ENCODE data around the gene MYO9A.

MYO9A gene

DNA sequence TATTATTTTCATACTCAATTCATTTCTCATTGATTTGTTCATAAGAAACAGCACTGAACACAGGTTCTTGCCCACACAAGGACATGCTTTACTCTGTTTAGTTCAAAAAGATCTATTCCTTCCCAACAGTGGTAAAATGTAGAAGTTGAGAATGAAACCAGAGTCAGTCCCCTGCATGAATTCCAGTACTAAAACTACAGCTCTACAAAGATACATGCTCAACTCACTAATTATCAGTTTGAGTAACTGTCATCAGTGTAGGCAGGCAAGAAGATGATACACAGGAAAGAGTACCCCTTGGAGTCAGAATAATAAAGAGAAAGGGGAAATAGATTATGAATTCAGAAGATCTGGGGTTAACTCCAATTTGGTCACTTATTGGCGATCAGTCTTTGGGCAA lies 264.4 kb downstream of the MYO9A start:
- no peak for DNase-seq (ENCODE audit: low read depth in 2 of 2)

DNA sequence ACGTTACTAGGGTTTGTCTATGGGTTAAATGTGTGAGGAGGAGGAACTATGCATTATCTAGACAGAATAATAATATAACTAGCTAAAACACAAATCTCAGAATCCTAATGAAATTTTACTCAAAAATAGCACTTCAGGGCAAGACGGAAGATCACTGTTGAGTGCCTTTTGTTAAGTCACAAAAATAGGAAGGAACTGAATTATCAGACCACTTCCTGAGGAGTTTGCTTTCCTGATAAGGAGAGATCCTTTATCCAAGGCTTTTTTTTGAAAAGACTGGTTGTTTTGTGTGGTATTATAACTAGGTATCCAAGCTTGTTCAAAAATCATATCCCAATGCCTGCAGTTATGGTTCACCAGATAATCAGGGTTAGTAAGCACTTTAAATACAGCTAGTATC lies 273.0 kb downstream of the MYO9A start:
- no peak for DNase-seq (ENCODE audit: low read depth in 2 of 2)

- DNase-seq (ENCODE audit: low read depth in 2 of 2) = no peak
These were observed 276.4 kb downstream of the MYO9A start for GRCh38 chr15:71841563-71841962.

DNA sequence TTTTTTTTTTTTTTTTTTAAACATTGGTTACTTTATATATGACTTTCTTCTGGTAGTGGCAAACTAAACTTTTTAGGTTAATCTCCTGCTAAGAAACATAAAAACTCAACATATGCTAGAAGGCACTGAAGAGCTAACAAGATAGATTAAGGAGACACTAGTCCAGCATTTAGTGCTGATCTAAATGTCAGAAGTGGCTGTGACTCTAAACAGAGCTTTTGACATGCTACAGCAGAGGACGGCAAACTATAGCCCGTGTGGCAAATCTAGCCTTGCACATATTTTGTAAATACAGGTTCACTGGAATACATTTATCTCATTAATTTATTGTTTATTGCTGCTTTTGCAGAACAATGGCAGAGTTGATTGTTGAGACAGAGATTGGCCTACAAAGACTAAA lies 287.0 kb downstream of the MYO9A start:
- DNase-seq (ENCODE audit: low read depth in 2 of 2) = no peak

GRCh38 chr15:71826196-71826595 lies 291.8 kb downstream of the MYO9A start:
- DNase-seq (ENCODE audit: low read depth in 2 of 2) = no peak

GRCh38 chr15:71825021-71825730 lies 292.8 kb downstream of the MYO9A start:
- DNase-seq (ENCODE audit: low read depth in 2 of 2) = no peak

DNA sequence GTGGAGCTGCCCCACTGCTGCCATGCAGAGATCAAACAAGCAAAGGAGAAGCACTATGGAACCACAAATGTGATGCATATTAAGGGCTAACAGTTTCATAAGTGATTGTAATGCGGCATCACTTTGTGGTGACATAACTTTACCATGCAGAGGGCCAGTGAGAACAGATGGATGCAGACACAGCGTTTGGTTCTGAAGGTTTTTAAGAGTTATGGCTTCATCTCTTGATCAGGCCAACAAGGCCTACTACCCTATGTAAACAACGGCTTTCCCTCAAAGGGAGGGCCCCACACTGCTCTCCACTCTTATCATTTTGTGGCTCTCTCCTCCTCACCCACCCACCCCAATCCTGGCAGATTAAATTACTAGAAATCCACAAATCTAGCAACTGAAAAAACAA lies 294.1 kb downstream of the MYO9A start:
- no peak for DNase-seq (ENCODE audit: low read depth in 2 of 2)

DNA sequence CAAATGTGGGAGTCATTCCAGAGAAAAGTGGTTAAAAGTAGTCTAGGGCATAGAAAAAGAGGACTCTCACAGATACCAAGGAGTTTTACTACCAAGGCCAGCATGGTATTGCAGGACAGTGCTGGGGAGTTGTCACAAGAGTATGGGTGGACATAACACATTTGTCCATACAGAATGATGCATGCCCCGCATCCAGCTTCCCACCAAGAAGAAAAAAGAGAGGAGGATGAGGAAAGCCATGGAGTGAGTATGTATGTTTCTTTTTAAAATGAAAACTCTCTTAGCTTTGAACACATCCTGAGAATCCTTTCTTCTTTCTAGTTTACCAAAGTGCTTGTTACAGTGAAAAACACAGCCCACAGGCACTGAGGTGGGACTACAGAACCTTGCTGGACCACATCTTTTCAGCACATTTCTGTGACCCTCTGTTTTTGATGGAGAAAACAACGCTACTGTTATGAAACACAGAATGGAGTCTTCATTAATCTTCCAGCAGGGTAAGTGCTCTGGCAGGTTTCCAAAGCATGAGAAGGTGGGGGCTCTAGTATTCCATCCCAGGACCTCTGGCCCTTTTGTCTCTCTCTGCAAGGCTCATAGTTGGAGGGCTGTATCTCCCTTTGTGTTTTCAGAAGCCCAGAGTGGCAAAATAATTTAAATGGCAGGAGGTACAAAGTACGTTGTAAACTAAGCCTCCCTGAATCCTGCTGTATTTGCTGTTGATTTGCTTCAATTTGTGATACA lies 294.9 kb downstream of the MYO9A start:
- DNase-seq (ENCODE audit: low read depth in 2 of 2) = no peak

GRCh38 chr15:71821547-71822129 lies 296.3 kb downstream of the MYO9A start:
- no peak for DNase-seq (ENCODE audit: low read depth in 2 of 2)

- no peak for DNase-seq (ENCODE audit: low read depth in 2 of 2)
These were observed 297.8 kb downstream of the MYO9A start for GRCh38 chr15:71820127-71820526.

DNA sequence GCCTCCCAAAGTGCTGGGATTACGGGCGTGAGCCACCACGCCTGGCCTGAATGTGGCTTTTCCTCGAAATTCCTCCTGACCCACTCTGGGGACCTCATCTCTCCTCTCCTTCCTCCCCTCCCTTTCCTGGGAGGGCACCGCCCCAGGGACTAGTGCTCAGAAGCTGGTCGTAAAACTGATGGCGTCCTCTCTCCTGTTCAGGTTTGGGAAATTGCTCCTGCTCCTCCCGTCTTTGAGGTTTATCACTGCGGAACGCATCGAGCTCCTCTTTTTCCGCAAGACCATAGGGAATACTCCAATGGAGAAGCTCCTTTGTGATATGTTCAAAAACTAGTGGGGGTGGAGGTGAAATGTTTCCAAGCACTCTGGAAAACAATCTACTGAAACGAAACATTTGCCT lies 300.6 kb downstream of the MYO9A start:
- DNase-seq (ENCODE audit: low read depth in 2 of 2) = no peak

DNA sequence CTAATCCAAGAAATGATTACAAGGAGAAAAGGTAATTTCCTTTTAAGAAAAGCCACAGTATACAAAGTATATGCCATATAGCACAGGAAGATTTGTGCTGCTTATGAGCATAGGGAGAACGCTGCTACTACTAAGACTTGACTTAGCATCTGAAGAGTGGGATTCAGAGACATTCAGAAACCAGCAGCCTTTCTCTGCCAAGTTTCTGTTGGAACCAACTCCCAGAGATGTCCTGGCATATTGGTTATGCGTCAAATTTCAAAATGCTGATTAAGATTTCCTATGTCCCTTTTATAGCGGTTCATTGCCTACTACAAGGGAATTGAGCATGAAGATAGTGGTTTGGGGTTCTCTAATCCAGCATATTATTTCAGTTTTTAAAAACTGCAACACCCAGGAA lies 302.6 kb downstream of the MYO9A start:
- DNase-seq (ENCODE audit: low read depth in 2 of 2) = no peak

DNA sequence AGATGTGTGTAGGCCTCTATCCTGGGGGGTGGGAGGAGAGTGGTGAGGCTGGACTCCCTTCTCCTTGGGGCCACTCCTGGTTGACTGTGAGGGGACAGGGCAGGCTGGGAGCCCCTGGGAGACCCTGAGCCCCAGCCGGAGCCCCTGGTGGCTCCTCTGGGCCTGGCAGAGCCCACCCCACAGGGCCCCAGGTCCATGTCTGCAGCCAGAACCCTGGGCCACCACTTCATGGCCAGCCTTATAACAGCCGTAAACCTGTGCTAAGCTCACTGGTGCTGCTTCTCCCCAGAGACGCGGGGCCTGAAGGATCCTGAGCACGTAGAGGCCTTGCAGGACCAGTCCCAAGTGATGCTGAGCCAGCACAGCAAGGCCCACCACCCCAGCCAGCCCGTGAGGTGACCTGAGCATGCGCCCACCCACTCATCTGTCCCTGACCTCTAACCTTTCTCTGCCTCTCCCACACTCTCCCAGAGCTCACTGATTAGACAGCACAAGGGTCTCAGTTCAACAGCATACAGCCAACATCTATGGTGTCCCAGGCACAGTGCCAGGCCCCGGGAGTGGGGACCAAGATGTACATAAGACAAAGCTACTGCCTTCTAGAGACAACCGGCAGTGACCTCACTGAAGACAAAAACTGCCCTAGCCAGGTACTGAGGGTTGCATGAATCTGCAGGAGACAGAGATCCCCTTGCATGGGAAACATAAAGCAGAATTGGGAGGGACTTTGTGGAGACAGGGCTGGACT lies 304.1 kb downstream of the MYO9A start:
- no peak for DNase-seq (ENCODE audit: low read depth in 2 of 2)

GRCh38 chr15:71812966-71813722 lies 304.8 kb downstream of the MYO9A start:
- DNase-seq (ENCODE audit: low read depth in 2 of 2) = no peak

- no peak for DNase-seq (ENCODE audit: low read depth in 2 of 2)
These were observed 305.9 kb downstream of the MYO9A start for GRCh38 chr15:71811752-71812735.

DNA sequence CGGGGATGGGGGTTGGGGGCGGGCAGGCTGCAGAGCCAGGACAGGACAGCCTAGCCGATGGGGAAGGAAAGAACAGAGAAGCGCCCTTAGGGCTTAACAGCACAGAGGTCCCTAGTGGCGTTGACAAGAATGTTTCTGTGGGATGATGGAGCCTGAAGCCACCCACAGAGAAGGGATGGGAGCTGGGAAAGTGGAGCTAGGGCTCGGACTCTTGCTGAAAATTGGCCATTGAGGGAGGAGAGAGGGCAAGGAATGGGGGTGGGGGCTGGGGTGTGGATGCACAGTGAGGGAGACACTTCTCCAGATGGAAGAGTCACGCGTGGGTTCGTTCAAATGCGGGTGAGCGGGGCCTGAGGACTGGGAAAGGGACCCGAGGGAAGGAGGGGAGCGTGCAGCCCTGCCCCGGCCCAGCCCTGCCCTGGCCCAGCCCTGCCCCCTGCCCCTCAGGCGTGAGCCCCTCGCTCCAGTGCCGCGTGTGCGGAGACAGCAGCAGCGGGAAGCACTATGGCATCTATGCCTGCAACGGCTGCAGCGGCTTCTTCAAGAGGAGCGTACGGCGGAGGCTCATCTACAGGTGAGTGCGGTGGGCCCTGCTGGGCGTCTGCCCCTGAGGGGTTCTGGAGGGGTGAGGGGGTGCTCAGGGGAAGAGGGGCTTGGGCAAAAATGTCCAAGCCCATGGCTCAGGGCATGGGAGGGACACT lies 306.8 kb downstream of the MYO9A start:
- no peak for DNase-seq (ENCODE audit: low read depth in 2 of 2)

DNA sequence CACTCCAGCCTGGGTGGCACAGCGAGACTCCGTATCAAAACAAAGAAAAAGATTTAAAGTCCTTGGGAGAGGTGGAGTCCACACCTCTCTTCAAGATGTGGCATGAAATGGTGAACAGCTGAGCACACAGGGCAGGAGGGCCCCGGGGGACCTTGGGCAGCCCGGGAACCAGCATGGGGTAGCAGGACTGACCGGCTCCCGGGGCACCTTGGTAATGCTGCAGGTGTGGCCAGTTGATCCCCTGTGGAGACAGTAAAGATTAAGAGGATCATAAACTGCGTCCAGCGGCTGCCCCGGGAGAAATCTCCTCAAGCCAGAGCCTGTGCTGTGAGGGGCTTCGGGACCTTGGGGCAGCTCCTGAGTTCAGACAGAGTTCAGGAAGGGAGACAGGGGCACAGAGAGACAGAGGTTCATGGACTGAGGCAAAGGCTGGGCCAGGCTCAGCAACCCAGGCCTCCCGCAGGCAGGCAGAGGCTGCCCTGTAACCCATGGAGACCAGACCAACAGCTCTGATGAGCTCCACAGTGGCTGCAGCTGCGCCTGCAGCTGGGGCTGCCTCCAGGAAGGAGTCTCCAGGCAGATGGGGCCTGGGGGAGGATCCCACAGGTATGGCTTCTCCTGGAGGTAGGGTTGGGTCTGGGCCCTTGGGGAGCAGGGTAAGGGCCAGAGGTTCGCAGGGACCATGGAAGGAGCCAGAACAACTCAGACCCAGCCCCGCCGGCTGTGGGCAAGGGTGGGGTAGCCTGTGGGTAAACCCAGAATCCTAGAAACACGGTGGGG lies 307.5 kb downstream of the MYO9A start, which contains the start of gene NR2E3:
TSS of gene NR2E3 (plus strand) at position 299 of the 780 bp plus-strand sequence. CDS start at position 489, 190 bp downstream.
- DNase-seq (ENCODE audit: low read depth in 2 of 2) = no peak

DNA sequence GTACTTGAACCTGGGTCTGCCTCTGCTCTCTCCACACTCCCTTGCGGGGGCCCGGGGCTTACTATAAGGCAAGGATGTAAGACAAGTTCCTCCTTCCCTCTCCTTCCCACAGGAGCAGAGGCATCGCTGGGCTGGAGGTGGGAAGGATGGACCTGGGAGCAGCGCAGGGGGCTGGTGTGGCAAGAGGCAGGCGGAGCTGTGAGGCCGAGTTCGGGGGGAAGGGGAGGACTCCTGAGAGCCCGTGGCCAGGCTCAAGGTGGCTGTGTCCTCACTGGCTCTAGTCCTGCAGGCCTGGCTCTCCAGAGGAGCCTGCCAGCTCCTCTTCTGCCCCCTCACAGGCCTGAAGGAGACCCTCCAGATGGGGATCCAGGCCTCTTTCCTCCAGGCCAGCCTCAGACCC lies 308.6 kb downstream of the MYO9A start:
- DNase-seq (ENCODE audit: low read depth in 2 of 2) = no peak
